BLaER1 (cell line): ENCODE measurements around the gene WNT7A.

Experiments used
- H3K27ac ChIP-seq: shearing (Covaris generic); formaldehyde crosslinking; 2 replicates; pipeline ENCODE4 v1.8.1; 2022
- H3K27me3 ChIP-seq: shearing (Covaris generic); formaldehyde crosslinking; 2 replicates; pipeline ENCODE4 v1.8.1; 2022
- H3K36me3 ChIP-seq: shearing (Covaris generic); formaldehyde crosslinking; 2 replicates; pipeline ENCODE4 v1.8.1; 2022
- H3K4me1 ChIP-seq: shearing (Covaris generic); formaldehyde crosslinking; 2 replicates; pipeline ENCODE4 v1.8.1; 2022
- H3K4me2 ChIP-seq: shearing (Covaris generic); formaldehyde crosslinking; 2 replicates; pipeline ENCODE4 v1.8.1; 2022
- H3K4me3 ChIP-seq: shearing (Covaris generic); formaldehyde crosslinking; 2 replicates; pipeline ENCODE4 v1.8.1; 2022
- H3K9ac ChIP-seq: shearing (Covaris generic); formaldehyde crosslinking; 2 replicates; pipeline ENCODE4 v1.8.1; 2022
- H3K9me3 ChIP-seq: shearing (Covaris generic); formaldehyde crosslinking; 2 replicates; pipeline ENCODE4 v1.8.1; 2022
- H4K20me1 ChIP-seq: shearing (Covaris generic); formaldehyde crosslinking; 2 replicates; pipeline ENCODE4 v1.8.1; 2022
- Cebpa-rat ChIP-seq: shearing (Covaris generic); IDR thresholded peaks from 2 replicates; pipeline ENCODE4 v1.8.1; 2022

WNT7A gene

DNA sequence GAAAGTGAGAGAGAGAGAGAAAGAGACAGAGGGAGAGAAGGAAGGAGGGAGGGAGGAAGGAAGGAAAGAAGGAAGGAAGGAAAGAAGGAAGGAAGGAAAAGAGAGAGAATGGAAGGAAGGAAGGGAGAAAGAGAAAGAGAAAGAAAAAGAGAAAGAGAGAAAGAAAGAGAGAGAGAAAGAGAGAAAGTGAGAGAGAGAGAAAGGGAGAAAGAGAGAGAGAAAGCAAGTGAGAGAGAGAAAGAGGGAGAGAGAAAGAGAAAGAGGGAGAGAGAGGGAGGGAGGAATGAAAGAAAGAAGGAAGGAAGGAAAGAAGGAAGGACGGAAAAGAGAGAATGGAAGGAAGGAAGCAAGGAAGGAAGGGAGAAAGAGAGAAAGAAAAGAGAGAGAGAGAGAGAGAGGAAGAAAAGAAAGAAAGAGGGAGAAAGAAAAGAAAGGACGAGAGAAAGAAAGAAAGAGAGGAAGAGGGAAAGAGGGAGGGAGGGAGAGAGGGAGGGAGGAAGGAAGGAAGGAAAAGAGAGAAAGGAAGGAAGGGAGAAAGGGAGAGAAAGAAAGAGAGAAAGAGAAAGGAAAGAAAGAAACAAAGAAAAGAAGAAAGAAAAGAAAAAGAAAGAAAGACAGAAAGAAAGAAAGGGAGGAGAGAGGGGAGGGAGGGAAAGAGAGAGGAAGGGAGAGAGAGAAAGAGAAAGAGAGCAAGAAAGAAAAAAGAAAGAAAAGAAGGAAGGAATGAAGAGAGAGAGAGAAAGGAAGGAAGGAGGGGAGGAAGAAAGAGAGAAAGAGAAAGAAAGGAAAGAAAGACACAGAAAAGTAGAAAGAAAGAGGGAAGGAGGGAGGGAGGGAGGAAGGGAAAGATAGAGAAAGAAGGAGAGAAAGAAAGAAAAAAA, 10.8 kb downstream of the WNT7A start:
- H3K9ac ChIP-seq, result no peak overlapping the region
- H3K36me3 ChIP-seq, result no peaks in the 10 kb centered on the region
- peaks cover 12% of the 10 kb centered on the region; the same call in 1 of the 2 replicates for H3K4me1 ChIP-seq
- H3K4me2 ChIP-seq, result no peak overlapping the region
- peaks cover 12% of the 10 kb centered on the region for H3K9me3 ChIP-seq
- TF ChIP-seq Cebpa-rat, result no peak
- H4K20me1 ChIP-seq, result no peaks in the 10 kb centered on the region
- no peak overlapping the region for H3K4me3 ChIP-seq
- no peak overlapping the region for H3K27ac ChIP-seq
- no peaks in the 10 kb centered on the region for H3K27me3 ChIP-seq

DNA sequence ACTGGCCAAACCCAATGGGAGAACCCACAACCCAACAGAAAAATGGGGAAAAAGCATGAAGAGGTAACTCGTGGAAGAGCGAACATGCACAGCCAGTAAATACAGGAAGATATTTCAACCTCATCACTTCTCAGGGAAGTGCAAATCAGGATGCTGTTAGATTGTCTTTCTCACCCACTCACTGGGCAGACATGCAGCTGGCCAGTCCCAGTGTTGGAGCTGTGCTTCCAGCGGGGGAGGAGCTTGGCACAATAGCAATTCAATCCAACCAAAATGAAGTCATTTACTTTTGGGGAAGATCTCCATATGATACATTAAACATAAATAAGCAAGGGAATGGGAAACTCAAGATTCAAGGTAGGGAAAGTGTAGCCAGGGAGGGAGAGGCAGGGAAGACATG, 12.1 kb downstream of the WNT7A start:
- Histone ChIP-seq H3K4me2 (no peak overlapping the region), H3K9ac (no peak overlapping the region), H3K4me1 (peaks cover 12% of the 10 kb centered on the region; the same call in 1 of the 2 replicates), H3K36me3 (no peaks in the 10 kb centered on the region), H3K27ac (no peak overlapping the region), H4K20me1 (no peaks in the 10 kb centered on the region), H3K4me3 (no peak overlapping the region), H3K27me3 (no peaks in the 10 kb centered on the region), H3K9me3 (peaks cover 12% of the 10 kb centered on the region)
- no peak for TF ChIP-seq Cebpa-rat

DNA sequence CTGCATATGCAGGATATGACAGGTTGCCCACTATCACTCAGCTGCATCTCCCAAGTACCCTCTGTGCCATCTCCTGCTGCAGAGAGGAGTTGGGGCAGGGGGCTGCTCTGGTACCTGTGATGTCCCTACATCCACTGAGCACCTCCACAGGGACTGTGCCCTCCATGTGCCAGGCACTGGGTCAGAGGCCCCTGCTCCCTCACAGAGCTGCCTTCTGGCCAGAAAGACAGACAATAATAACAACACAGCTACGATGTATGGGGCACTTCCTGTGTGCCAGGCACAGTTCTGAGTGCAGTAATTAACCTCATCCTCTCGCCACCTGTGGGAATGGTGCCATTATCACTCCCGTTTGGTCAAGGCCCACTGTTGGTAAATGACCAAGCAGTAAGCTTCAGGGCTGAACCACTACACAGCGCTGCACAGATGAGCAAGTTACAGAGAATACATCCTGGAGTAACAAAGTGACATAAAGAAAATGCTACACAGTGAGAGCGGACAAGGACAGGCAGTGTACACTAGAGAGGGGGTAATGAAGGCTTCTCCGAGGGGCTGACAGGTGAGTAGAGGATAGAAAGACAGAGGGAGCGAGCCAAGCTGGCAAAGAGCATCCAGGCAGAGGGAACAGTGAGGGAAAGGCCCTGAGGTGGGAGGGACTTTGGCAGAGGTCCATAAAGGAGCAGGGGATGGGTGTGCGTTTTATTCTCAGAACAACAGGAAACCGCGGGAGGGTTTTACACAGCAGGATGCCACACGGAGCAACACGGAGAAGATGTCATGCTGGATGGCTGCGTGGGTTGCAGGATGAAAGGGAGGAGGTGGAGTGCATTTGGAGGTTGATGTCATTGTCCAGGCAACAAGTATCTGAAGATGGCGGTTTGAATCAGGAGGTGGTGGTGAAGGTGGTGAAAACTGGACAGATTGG, 13.6 kb downstream of the WNT7A start:
- Histone ChIP-seq H3K4me2 (no peak overlapping the region), H3K27me3 (no peaks in the 10 kb centered on the region)
- no peak for TF ChIP-seq Cebpa-rat

DNA sequence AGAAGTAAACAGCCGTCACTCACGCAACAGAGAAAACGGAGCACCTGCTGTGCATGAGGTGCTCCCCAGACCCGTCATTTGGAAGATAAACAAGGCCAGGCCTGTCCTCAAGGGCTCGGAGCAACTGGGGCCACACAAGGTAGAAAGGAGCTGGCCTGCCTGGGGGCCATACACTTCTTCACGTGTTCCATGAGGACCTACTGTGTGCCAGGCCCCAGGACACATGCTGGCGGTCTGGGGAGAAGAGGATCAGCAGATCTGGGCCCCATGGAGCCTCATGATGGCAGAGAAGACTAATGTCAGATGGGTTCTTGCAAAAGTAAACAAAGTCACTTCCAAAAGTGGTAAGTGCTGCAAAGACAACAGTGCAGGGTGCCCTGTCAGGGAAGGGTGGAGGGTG, 14.3 kb downstream of the WNT7A start:
- Histone ChIP-seq H4K20me1 (no peaks in the 10 kb centered on the region), H3K9me3 (peaks cover 5% of the 10 kb centered on the region), H3K4me1 (peaks cover 21% of the 10 kb centered on the region), H3K4me2 (no peak overlapping the region), H3K4me3 (no peak overlapping the region), H3K9ac (no peak overlapping the region), H3K27me3 (no peaks in the 10 kb centered on the region), H3K36me3 (no peaks in the 10 kb centered on the region), H3K27ac (no peak overlapping the region)
- no peak for TF ChIP-seq Cebpa-rat

More for the DNA sequence above, 13.6 kb downstream of the WNT7A start:
- H3K4me1 ChIP-seq, result peaks cover 21% of the 10 kb centered on the region
- no peak overlapping the region for H3K27ac ChIP-seq
- no peak overlapping the region for H3K4me3 ChIP-seq
- no peaks in the 10 kb centered on the region for H4K20me1 ChIP-seq
- no peaks in the 10 kb centered on the region for H3K36me3 ChIP-seq
- no peak overlapping the region for H3K9ac ChIP-seq
- peaks cover 12% of the 10 kb centered on the region for H3K9me3 ChIP-seq

DNA sequence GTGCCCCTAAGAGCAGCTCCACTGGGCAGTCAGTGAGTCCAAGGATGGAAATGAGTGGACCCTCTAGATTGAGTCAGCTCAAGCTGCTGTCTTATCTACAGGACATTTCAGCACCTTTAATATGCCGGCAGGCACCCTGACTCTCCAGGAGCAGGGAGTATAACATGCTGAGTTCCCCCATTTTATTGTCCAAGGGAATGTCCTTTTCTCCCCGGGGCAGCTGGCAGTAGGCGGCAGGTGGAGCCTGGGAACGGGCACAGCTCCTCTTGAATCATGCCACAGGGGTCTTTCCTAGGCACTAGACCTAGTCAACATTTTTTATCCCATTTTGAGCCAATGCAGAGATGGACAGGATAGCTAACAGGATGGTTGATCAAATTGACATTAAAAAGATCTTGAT, 14.8 kb downstream of the WNT7A start:
- no peak for TF ChIP-seq Cebpa-rat

DNA sequence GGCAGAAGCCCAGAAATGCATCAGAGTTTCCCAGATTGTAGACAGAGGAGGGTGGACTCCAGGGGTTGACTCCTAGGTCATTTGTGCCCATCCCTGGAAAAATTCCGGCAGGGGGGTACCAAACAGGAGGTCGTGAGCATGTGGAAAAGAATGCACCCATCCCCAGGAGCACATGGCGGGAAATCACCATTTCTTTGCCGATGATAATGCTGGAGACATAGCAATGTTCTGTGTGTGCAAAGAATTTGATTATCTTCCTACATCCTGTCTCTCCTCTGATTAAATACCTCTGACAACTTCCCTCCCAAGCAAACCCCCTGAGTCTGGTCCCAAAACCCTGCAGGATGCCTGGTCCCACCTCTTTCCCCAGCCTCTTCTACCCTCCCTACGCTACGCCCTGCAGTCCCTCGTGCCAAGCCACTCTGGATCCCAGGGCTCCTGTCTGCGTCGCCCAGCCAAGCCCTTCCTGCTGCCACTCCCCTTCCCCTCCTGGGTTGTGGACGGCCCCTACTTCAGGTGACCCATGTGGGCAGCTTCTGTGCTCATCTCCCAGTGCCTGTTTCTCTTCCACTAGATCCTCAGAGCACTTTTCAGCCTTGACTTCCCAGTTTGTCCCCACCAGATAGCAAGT, 15.8 kb downstream of the WNT7A start:
- Histone ChIP-seq H3K9ac (no peak overlapping the region), H3K9me3 (no peaks in the 10 kb centered on the region), H3K4me3 (no peak overlapping the region), H4K20me1 (no peaks in the 10 kb centered on the region), H3K36me3 (no peaks in the 10 kb centered on the region), H3K4me1 (peaks cover 21% of the 10 kb centered on the region), H3K4me2 (no peak overlapping the region), H3K27ac (no peak overlapping the region), H3K27me3 (no peaks in the 10 kb centered on the region)
- no peak for TF ChIP-seq Cebpa-rat

More for the DNA sequence above, 14.8 kb downstream of the WNT7A start:
- H3K4me2 ChIP-seq, result no peak overlapping the region
- no peak overlapping the region for H3K27ac ChIP-seq
- H3K9ac ChIP-seq, result no peak overlapping the region
- H3K9me3 ChIP-seq, result 0 out of 2 replicates have a peak, but pooled peaks cover under 1% of the 10 kb centered on the region
- H4K20me1 ChIP-seq, result no peaks in the 10 kb centered on the region
- H3K36me3 ChIP-seq, result no peaks in the 10 kb centered on the region
- peaks cover 21% of the 10 kb centered on the region for H3K4me1 ChIP-seq
- H3K4me3 ChIP-seq, result no peak overlapping the region
- no peaks in the 10 kb centered on the region for H3K27me3 ChIP-seq

DNA sequence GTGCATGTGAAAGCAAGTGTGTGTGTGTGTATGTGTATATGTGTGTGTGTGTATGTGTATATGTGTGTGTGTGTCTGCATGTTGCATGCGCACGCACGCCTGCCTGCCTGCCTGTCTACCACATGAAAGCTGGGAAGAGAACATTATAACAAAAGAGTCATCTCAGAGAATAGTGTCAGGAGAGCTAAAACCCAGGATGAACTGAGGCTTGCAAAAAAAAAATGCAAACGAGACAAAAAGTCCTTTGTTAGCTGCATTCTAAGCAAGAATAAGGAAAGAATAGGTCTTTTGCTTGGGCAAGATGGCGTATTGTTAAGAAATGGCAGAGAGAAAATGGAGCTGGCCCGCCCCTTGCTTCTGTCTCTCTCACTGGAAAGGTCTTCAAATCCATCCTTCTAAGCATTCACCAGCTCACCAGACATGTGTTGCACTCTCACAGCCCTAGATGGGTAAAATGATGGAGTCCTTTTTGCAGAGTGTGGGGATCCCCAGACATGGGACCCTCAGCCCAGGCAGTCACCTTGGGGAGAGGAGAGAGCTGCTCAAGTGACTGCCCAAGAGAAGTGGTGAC, 16.4 kb downstream of the WNT7A start:
- no peaks in the 10 kb centered on the region for H3K36me3 ChIP-seq
- H3K9me3 ChIP-seq, result no peaks in the 10 kb centered on the region
- no peak for TF ChIP-seq Cebpa-rat
- H3K9ac ChIP-seq, result no peak overlapping the region
- H3K27ac ChIP-seq, result no peak overlapping the region
- no peak overlapping the region for H3K4me2 ChIP-seq
- peaks cover 21% of the 10 kb centered on the region for H3K4me1 ChIP-seq
- H3K27me3 ChIP-seq, result no peaks in the 10 kb centered on the region
- no peaks in the 10 kb centered on the region for H4K20me1 ChIP-seq
- H3K4me3 ChIP-seq, result no peak overlapping the region

DNA sequence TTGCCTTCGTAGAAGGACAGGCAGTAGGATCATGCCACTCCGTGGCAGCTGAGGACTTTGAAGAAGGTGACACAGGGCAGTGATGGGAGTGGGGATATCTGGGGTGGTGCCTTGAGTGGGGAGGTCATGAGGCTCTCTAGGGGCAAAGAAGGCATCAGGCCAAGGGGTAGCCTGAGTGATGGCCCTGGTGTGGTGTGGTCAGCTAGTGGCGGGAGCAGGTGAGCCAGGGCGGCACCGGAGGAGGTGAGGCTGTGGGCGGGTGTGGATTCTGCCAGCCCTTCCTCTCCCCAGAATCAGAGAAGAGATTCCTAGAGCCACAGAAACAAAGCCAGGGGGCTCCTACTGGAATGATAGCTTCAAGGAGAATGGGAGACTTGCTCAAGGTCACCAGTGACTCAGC, 18.4 kb downstream of the WNT7A start:
- Histone ChIP-seq H3K36me3 (no peaks in the 10 kb centered on the region), H3K4me3 (no peak overlapping the region), H3K9me3 (no peaks in the 10 kb centered on the region), H3K9ac (no peak overlapping the region), H3K4me2 (no peak overlapping the region), H3K27me3 (no peaks in the 10 kb centered on the region), H4K20me1 (no peaks in the 10 kb centered on the region), H3K27ac (no peak overlapping the region), H3K4me1 (peaks cover 18% of the 10 kb centered on the region)
- no peak for TF ChIP-seq Cebpa-rat

DNA sequence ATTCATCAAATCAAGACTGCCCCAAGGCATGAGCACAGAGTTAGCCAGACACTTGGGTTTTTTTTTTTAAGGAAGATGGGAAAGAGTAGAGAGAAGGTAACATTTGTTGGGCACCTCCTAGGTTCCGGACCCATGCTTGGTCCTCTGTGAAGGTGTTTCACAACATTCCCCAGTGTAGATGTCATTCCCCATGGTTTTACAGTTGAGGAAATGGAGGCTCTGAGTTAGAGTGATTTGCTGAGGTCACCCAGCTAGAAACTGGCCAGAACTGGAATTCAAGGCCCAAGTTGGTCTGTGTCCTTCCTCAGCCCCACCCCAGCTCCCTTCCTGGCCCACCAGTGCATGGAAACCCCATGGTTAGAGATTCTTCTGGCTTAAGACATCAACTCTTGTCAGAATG, 19.9 kb downstream of the WNT7A start:
- H3K4me3 ChIP-seq, result no peak overlapping the region
- no peaks in the 10 kb centered on the region for H3K9me3 ChIP-seq
- no peaks in the 10 kb centered on the region for H4K20me1 ChIP-seq
- no peaks in the 10 kb centered on the region for H3K27me3 ChIP-seq
- no peak overlapping the region for H3K27ac ChIP-seq
- H3K4me1 ChIP-seq, result peaks cover 9% of the 10 kb centered on the region
- no peak overlapping the region for H3K4me2 ChIP-seq
- H3K9ac ChIP-seq, result no peak overlapping the region
- no peak for TF ChIP-seq Cebpa-rat
- H3K36me3 ChIP-seq, result no peaks in the 10 kb centered on the region
